WTC11 (cell line): ENCODE results near the gene PCSK4. TPM values are rescaled to one million over a fixed set of nuclear protein-coding genes. Genes with fewer than 3 reads are reported as not detected.

ENCODE experiments used
- ATAC-seq: fragments of 200-7000 bp; cut with Tn5 transposase; 2 replicates; pipeline ENCODE4 v1.10.0; 2021; ENCODE audit warnings: mild to moderate bottlenecking, moderate library complexity
- CTCF ChIA-PET: fragments of 300-600 bp; sonication (Branson Sonifier 250); formaldehyde crosslinking; loops from one replicate; lab custom pipeline; 2021; ENCODE audit warnings: antibody characterized with exemption; lab: Charles Lee
- POLR2A ChIA-PET: fragments of 350-600 bp; sonication (Branson Sonifier 250); formaldehyde crosslinking; loops from one replicate; lab custom pipeline; 2021; ENCODE audit warnings: antibody characterized with exemption; lab: Charles Lee
- DNase-seq: peaks from one replicate; pipeline ENCODE4 v3.0.0; 2021; ENCODE audit warnings: low spot score
- H3K27ac Mint-ChIP-seq: 2 replicates; pipeline ENCODE4 v1.8.0; 2021; ENCODE audit warnings: mixed read lengths
- H3K27me3 Mint-ChIP-seq: 2 replicates; pipeline ENCODE4 v1.8.0; 2021; ENCODE audit warnings: low read depth, mild to moderate bottlenecking, moderate library complexity, mixed read lengths
- H3K36me3 Mint-ChIP-seq: 2 replicates; pipeline ENCODE4 v1.8.0; 2021; ENCODE audit warnings: mixed read lengths
- H3K4me1 Mint-ChIP-seq: 2 replicates; pipeline ENCODE4 v1.8.0; 2022; ENCODE audit warnings: mixed read lengths
- H3K4me3 Mint-ChIP-seq: 2 replicates; pipeline ENCODE4 v1.8.0; 2021; ENCODE audit warnings: mild to moderate bottlenecking, moderate library complexity, mixed read lengths
- H3K9me3 Mint-ChIP-seq: 2 replicates; pipeline ENCODE4 v1.8.0; 2021; ENCODE audit warnings: mixed read lengths
- ELF4 ChIP-seq: sonication (generic); formaldehyde crosslinking; IDR thresholded peaks from 2 replicates; pipeline ENCODE4 v1.8.1; 2022; ENCODE audit warnings: low read depth, mild to moderate bottlenecking, moderate library complexity, missing genetic modification reagents
- EMX1 ChIP-seq: fragments of 250-450 bp; sonication (Bioruptor Pico); IDR thresholded peaks from 2 replicates; pipeline ENCODE4 v1.8.0; 2021; ENCODE audit warnings: mild to moderate bottlenecking
- SMAD3 ChIP-seq: sonication (generic); formaldehyde crosslinking; IDR thresholded peaks from 2 replicates; pipeline ENCODE4 v1.8.0; 2022; ENCODE audit warnings: missing genetic modification reagents, mild to moderate bottlenecking, borderline replicate concordance
- TCF7 ChIP-seq: sonication (generic); formaldehyde crosslinking; IDR thresholded peaks from 2 replicates; pipeline ENCODE4 v1.8.0; 2022; ENCODE audit warnings: mild to moderate bottlenecking, low read depth, missing genetic modification reagents, moderate library complexity
- TEAD1 ChIP-seq: sonication (generic); formaldehyde crosslinking; IDR thresholded peaks from 2 replicates; pipeline ENCODE4 v1.8.0; 2022; ENCODE audit warnings: mild to moderate bottlenecking, missing genetic modification reagents
- ZNF671 ChIP-seq: fragments of 250-450 bp; sonication (Bioruptor Pico); IDR thresholded peaks from 2 replicates; pipeline ENCODE4 v1.8.0; 2021; ENCODE audit warnings: mild to moderate bottlenecking
- total RNA-seq: library from RNA; stranded (reverse); gene quantifications from 3 replicates; pipeline ENCODE4 v1.2.3, GENCODE V29; 2021
- TF ChIP-seq, protein P1 (sequence below): sonication (generic); formaldehyde crosslinking; IDR thresholded peaks from 2 replicates; pipeline ENCODE4 v1.8.1; 2023; ENCODE audit warnings: mild to moderate bottlenecking, missing genetic modification reagents
- TF ChIP-seq, protein P2 (sequence below): fragments of 250-450 bp; sonication (Bioruptor Pico); conservative IDR thresholded peaks from 2 replicates; pipeline ENCODE4 v1.9.0; 2021; ENCODE audit warnings: mild to moderate bottlenecking
- TF ChIP-seq, protein P3 (sequence below): fragments of 250-450 bp; sonication (Bioruptor Pico); IDR thresholded peaks from 2 replicates; pipeline ENCODE4 v1.9.0; 2021; ENCODE audit warnings: mild to moderate bottlenecking
- TF ChIP-seq, protein P4 (sequence below): sonication (generic); formaldehyde crosslinking; IDR thresholded peaks from 2 replicates; pipeline ENCODE4 v1.8.0; 2023; ENCODE audit warnings: missing genetic modification reagents
- TF ChIP-seq, protein P5 (sequence below): fragments of 250-450 bp; sonication (Bioruptor Pico); IDR thresholded peaks from 2 replicates; pipeline ENCODE4 v1.9.0; 2021; ENCODE audit warnings: moderate library complexity, mild to moderate bottlenecking, inconsistent platforms, borderline replicate concordance
- TF ChIP-seq, protein P6 (sequence below): sonication (generic); formaldehyde crosslinking; IDR thresholded peaks from 2 replicates; pipeline ENCODE4 v1.8.1; 2023; ENCODE audit warnings: mild to moderate bottlenecking, missing genetic modification reagents, borderline replicate concordance
- TF ChIP-seq, protein P7 (sequence below): sonication (generic); formaldehyde crosslinking; IDR thresholded peaks from 2 replicates; pipeline ENCODE4 v1.8.1; 2022; ENCODE audit warnings: low read depth, missing genetic modification reagents, borderline replicate concordance

The PCSK4 gene
- total RNA-seq, 1 experiment from 2014 or later = 22.4 TPM

DNA sequence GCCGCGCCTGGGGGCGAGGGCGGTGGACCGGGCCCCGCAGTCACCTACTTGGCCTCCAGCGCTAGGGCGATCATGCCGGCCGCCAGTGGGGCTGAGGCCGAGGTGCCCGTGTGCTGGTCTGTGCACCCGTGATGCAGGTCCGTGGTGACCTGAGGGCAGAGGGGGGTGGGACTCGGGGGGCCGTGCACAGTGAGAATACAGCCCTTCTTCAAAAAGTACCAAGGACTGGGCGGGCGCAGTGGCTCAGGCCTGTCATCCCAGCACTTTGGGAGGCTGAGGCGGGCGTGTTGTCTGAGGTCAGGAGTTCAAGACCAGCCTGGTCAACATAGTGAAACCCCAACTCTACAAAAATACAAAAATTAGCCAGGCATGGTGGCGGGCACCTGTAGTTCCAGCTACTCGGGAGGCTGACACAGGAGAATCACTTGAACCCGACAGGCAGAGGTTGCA is 6.1 kb downstream of the PCSK4 start:
- CTCF ChIA-PET = no interaction called here
- no peaks in the 10 kb centered on the region; the same call in 1 of the 2 replicates for H3K36me3 Mint-ChIP-seq
- ATAC-seq (no peak), DNase-seq (no peak)
- no peaks in the 10 kb centered on the region; the same call in 1 of the 2 replicates for H3K27me3 Mint-ChIP-seq
- no peak overlapping the region for H3K27ac Mint-ChIP-seq
- POLR2A ChIA-PET = no interaction called here
- H3K4me1 Mint-ChIP-seq = peaks cover 3% of the 10 kb centered on the region; the same call in 1 of the 2 replicates
- H3K9me3 Mint-ChIP-seq = no peaks in the 10 kb centered on the region
- H3K4me3 Mint-ChIP-seq = no peak overlapping the region
- TF ChIP-seq, protein P1, sequence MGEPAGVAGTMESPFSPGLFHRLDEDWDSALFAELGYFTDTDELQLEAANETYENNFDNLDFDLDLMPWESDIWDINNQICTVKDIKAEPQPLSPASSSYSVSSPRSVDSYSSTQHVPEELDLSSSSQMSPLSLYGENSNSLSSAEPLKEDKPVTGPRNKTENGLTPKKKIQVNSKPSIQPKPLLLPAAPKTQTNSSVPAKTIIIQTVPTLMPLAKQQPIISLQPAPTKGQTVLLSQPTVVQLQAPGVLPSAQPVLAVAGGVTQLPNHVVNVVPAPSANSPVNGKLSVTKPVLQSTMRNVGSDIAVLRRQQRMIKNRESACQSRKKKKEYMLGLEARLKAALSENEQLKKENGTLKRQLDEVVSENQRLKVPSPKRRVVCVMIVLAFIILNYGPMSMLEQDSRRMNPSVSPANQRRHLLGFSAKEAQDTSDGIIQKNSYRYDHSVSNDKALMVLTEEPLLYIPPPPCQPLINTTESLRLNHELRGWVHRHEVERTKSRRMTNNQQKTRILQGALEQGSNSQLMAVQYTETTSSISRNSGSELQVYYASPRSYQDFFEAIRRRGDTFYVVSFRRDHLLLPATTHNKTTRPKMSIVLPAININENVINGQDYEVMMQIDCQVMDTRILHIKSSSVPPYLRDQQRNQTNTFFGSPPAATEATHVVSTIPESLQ (CRISPR knock-in tag) = no peak
- TF ChIP-seq TEAD1 (CRISPR knock-in tag) (no peak), SMAD3 (CRISPR knock-in tag) (no peak), ZNF671 (CRISPR knock-in tag) (no peak), ELF4 (CRISPR knock-in tag) (no peak)
- TF ChIP-seq, protein P2, sequence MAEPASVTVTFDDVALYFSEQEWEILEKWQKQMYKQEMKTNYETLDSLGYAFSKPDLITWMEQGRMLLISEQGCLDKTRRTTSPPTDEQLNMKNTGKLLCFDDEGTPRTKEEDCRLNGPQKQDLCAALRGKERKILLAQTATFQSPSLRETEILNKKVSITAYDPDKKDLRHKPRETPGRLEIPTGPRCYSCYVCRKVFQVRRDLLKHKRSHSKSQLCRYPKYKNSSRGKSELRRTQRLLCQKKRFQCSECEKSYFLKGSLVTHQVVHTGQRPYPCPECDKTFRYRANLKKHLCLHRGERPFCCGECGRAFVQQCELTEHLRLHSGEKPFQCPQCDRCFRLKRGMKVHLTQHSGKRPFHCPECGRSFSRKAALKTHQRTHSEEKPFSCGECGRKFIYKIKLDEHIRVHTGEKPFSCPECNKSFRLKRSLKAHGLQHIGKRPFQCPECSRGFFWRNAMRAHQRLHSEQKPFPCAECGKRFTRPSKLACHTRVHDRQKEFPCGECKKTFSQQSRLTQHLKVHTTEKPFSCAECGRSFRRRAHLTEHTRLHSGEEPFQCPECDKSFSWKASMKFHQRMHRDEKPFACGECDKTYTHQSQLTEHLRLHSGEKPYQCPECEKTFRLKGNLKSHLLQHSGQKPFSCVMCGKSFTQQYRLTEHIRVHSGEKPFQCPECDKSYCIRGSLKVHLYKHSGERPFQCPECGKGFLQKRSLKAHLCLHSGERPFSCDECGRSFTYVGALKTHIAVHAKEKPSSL (CRISPR knock-in tag) = no peak
- TF ChIP-seq, protein P3, sequence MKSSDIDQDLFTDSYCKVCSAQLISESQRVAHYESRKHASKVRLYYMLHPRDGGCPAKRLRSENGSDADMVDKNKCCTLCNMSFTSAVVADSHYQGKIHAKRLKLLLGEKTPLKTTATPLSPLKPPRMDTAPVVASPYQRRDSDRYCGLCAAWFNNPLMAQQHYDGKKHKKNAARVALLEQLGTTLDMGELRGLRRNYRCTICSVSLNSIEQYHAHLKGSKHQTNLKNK (CRISPR knock-in tag) = no peak
- TF ChIP-seq, protein P4, sequence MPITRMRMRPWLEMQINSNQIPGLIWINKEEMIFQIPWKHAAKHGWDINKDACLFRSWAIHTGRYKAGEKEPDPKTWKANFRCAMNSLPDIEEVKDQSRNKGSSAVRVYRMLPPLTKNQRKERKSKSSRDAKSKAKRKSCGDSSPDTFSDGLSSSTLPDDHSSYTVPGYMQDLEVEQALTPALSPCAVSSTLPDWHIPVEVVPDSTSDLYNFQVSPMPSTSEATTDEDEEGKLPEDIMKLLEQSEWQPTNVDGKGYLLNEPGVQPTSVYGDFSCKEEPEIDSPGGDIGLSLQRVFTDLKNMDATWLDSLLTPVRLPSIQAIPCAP (CRISPR knock-in tag) = no peak

DNA sequence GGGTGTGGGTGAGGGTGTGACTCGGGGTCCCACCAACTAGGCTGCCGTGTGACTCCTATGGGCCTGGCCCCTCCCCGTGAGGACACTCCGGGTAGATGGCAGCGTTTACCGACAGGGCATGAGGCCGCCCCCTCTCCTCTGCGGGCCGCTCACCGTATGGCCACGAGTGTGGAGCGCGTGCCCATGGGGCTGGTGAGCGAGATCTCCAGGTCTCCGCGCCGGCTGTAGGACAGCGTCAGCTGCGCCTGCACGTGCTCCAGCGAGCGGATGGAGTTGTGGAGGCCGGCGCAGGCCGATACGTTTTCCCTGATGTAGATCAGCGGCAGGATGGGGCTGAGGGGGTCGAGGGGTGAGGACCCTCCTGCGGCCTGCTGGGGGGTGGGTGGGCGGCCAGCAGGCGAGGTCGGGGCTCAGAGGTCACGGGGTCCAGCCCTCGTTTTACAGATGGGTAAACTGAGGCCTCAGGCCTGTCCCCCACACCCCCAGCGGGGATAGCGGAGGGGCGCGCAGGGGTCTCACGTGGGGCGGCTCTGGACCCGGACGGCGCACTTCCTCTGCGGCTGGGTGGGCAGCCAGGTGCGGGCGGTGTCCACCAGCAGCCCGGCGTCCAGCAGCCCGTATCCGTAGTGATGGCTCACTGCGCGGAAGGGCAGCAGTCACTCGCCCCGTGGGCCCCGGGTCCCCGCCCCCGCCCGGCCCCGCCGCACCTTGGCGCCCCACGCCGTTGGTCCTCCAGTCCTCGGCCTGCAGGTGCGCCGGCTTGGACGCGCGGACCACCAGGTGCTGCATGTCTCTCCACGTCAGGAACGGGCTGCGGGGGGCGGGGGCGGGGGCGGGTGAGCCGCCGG is 6.8 kb downstream of the PCSK4 start:
- no peak for DNase-seq
- TF ChIP-seq, protein P5, sequence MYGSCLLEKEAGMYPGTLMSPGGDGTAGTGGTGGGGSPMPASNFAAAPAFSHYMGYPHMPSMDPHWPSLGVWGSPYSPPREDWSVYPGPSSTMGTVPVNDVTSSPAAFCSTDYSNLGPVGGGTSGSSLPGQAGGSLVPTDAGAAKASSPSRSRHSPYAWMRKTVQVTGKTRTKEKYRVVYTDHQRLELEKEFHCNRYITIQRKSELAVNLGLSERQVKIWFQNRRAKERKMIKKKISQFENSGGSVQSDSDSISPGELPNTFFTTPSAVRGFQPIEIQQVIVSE (CRISPR knock-in tag) = no peak
- TF ChIP-seq, protein P6, sequence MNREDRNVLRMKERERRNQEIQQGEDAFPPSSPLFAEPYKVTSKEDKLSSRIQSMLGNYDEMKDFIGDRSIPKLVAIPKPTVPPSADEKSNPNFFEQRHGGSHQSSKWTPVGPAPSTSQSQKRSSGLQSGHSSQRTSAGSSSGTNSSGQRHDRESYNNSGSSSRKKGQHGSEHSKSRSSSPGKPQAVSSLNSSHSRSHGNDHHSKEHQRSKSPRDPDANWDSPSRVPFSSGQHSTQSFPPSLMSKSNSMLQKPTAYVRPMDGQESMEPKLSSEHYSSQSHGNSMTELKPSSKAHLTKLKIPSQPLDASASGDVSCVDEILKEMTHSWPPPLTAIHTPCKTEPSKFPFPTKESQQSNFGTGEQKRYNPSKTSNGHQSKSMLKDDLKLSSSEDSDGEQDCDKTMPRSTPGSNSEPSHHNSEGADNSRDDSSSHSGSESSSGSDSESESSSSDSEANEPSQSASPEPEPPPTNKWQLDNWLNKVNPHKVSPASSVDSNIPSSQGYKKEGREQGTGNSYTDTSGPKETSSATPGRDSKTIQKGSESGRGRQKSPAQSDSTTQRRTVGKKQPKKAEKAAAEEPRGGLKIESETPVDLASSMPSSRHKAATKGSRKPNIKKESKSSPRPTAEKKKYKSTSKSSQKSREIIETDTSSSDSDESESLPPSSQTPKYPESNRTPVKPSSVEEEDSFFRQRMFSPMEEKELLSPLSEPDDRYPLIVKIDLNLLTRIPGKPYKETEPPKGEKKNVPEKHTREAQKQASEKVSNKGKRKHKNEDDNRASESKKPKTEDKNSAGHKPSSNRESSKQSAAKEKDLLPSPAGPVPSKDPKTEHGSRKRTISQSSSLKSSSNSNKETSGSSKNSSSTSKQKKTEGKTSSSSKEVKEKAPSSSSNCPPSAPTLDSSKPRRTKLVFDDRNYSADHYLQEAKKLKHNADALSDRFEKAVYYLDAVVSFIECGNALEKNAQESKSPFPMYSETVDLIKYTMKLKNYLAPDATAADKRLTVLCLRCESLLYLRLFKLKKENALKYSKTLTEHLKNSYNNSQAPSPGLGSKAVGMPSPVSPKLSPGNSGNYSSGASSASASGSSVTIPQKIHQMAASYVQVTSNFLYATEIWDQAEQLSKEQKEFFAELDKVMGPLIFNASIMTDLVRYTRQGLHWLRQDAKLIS (CRISPR knock-in tag) = no peak
- TF ChIP-seq, protein P7, sequence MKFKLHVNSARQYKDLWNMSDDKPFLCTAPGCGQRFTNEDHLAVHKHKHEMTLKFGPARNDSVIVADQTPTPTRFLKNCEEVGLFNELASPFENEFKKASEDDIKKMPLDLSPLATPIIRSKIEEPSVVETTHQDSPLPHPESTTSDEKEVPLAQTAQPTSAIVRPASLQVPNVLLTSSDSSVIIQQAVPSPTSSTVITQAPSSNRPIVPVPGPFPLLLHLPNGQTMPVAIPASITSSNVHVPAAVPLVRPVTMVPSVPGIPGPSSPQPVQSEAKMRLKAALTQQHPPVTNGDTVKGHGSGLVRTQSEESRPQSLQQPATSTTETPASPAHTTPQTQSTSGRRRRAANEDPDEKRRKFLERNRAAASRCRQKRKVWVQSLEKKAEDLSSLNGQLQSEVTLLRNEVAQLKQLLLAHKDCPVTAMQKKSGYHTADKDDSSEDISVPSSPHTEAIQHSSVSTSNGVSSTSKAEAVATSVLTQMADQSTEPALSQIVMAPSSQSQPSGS (CRISPR knock-in tag) = no peak
- TF ChIP-seq EMX1 (no peak), TCF7 (no peak)
- peaks cover 4% of the 10 kb centered on the region; the same call in 1 of the 2 replicates for H3K4me1 Mint-ChIP-seq
- ChIA-PET POLR2A (no interaction called here), CTCF (interaction anchor here (0.6 kb wide), 1 partner anchor 309 kb away, joined by 3 read pairs; no protein-coding TSS in a partner anchor)
- no peaks in the 10 kb centered on the region for H3K9me3 Mint-ChIP-seq
- no peak for ATAC-seq
- no peaks in the 10 kb centered on the region; the same call in 1 of the 2 replicates for H3K36me3 Mint-ChIP-seq
- no peaks in the 10 kb centered on the region; the same call in 1 of the 2 replicates for H3K27me3 Mint-ChIP-seq
- no peak overlapping the region for H3K27ac Mint-ChIP-seq
- H3K4me3 Mint-ChIP-seq = no peak overlapping the region
